ENCODE results near the gene DUXA.

DNA sequence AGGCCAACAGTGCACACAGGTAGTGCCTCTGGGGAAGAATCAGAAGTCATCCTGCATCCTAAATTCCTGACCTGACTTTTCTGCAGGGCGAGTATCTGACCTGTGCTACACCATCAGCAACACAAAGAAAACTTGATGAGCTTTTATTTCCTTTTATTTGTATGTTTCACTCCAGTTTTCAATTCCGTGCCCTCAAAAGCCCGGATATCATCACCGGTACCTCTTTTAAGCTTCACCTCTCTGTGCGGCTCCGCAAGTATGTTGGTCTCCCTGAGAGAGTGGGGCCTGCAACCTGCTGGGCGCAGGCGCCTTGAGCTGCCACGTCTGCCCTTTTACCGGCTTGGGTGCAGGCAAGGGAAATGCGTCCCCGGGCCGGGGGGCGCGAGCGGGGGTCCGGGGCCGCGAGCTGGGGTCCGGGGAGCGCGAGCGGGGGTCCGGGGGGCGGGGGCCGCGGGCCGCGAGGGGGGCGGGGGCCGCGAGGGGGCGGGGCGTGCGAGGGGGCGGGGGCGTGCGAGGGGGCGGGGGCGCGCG lies 4.3 kb upstream of the DUXA start:
- TF ChIP-seq POLR2AphosphoS5 (IDR thresholded peaks at IDR 0.05) (no peak), POLR2A (IDR thresholded peaks at IDR 0.05) (no peak)
- TF ChIP-seq, protein P1, sequence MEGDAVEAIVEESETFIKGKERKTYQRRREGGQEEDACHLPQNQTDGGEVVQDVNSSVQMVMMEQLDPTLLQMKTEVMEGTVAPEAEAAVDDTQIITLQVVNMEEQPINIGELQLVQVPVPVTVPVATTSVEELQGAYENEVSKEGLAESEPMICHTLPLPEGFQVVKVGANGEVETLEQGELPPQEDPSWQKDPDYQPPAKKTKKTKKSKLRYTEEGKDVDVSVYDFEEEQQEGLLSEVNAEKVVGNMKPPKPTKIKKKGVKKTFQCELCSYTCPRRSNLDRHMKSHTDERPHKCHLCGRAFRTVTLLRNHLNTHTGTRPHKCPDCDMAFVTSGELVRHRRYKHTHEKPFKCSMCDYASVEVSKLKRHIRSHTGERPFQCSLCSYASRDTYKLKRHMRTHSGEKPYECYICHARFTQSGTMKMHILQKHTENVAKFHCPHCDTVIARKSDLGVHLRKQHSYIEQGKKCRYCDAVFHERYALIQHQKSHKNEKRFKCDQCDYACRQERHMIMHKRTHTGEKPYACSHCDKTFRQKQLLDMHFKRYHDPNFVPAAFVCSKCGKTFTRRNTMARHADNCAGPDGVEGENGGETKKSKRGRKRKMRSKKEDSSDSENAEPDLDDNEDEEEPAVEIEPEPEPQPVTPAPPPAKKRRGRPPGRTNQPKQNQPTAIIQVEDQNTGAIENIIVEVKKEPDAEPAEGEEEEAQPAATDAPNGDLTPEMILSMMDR (IDR thresholded peaks at IDR 0.05): no peak

Data from suprapubic skin (tissue), 4 donors.